IMR-90 (cell line): Measurements from ENCODE around the gene FNDC3B.

ENCODE experiments used
- BHLHE40 ChIP-seq: fragments of 150-350 bp; IDR thresholded peaks from 2 replicates; pipeline ENCODE4 v1.6.1; 2016; ENCODE audit warnings: mild to moderate bottlenecking, low read depth, low read length
- CHD1 ChIP-seq: IDR thresholded peaks from 2 replicates; pipeline ENCODE4 v1.6.1; 2012; ENCODE audit warnings: low read depth, low read length, improper control_type of control experiment
- FOS ChIP-seq: fragments of 150-350 bp; IDR thresholded peaks from 2 replicates; pipeline ENCODE4 v1.6.1; 2016; ENCODE audit warnings: low read depth, low read length
- MXI1 ChIP-seq: IDR thresholded peaks from 2 replicates; pipeline ENCODE4 v1.6.1; 2012; ENCODE audit warnings: low read depth, mild to moderate bottlenecking, low read length, moderate library complexity, borderline replicate concordance
- NFE2L2 ChIP-seq: fragments of 150-350 bp; IDR thresholded peaks from 2 replicates; pipeline ENCODE4 v1.6.1; 2016; ENCODE audit warnings: low read depth, mild to moderate bottlenecking, low read length
- POLR2A ChIP-seq: IDR thresholded peaks from 2 replicates; pipeline ENCODE4 v1.6.1; 2012; ENCODE audit warnings: mild to moderate bottlenecking, low read depth, low read length
- SMC3 ChIP-seq: fragments of 150-350 bp; IDR thresholded peaks from 2 replicates; pipeline ENCODE4 v1.6.1; 2016; ENCODE audit warnings: low read depth, mild to moderate bottlenecking, antibody characterized with exemption, low read length, moderate library complexity
- TF ChIP-seq, protein P1 (sequence below): conservative IDR thresholded peaks from 2 replicates; pipeline ENCODE4 v1.5.1; 2012; ENCODE audit warnings: mild to moderate bottlenecking, low read depth, low read length, improper control_type of control experiment

- TF ChIP-seq, protein P1, sequence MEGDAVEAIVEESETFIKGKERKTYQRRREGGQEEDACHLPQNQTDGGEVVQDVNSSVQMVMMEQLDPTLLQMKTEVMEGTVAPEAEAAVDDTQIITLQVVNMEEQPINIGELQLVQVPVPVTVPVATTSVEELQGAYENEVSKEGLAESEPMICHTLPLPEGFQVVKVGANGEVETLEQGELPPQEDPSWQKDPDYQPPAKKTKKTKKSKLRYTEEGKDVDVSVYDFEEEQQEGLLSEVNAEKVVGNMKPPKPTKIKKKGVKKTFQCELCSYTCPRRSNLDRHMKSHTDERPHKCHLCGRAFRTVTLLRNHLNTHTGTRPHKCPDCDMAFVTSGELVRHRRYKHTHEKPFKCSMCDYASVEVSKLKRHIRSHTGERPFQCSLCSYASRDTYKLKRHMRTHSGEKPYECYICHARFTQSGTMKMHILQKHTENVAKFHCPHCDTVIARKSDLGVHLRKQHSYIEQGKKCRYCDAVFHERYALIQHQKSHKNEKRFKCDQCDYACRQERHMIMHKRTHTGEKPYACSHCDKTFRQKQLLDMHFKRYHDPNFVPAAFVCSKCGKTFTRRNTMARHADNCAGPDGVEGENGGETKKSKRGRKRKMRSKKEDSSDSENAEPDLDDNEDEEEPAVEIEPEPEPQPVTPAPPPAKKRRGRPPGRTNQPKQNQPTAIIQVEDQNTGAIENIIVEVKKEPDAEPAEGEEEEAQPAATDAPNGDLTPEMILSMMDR: no peak
- TF ChIP-seq CHD1 (no peak), SMC3 (no peak), BHLHE40 (no peak), MXI1 (no peak), POLR2A (no peak), FOS (no peak), NFE2L2 (no peak)
Observed at GRCh38 chr3:172271386-172271976, 232.1 kb downstream of the FNDC3B start.
